CD14-positive monocyte (primary cell): ENCODE measurements around the gene FAM98C. TPM values are rescaled to one million over a fixed set of nuclear protein-coding genes. Genes with fewer than 3 reads are reported as not detected.

Experiments used
- DNase-seq, 3 donors: peaks; one replicate each; pipeline ENCODE4 v3.0.0-alpha.2; 2011 to 2022
- H2AFZ ChIP-seq: 2 replicates; pipeline ENCODE4 v1.6.0; 2012; ENCODE audit warnings: mild to moderate bottlenecking, low read depth, low read length, inconsistent platforms; ENCODE audit not compliant: insufficient read depth, poor library complexity, severe bottlenecking
- H3K27ac ChIP-seq, 2 donors: 1 replicate in 1 of 2; 2 replicates in 1 of 2; pipeline ENCODE4 v1.5.1; 2012 to 2013; ENCODE audit warnings: low read length in 2 of 2, control low read depth in 1 of 2, inconsistent platforms in 1 of 2, low read depth in 1 of 2, mild to moderate bottlenecking in 1 of 2
- H3K27me3 ChIP-seq, 2 donors: one replicate each; pipeline versions ENCODE4 v1.6.0 to v1.6.1; 2011 to 2013; ENCODE audit warnings: low read length in 2 of 2; ENCODE audit not compliant: control insufficient read depth in 2 of 2, insufficient read depth in 2 of 2
- H3K36me3 ChIP-seq, 2 donors: replicated peaks in 1 of 2; 1 replicate in 1 of 2; 2 replicates in 1 of 2; pipeline versions ENCODE4 v1.5.1 to v1.6.1; 2012 to 2013; ENCODE audit warnings: low read length in 2 of 2, control low read depth in 1 of 2, inconsistent platforms in 1 of 2, mild to moderate bottlenecking in 1 of 2; ENCODE audit not compliant: insufficient read depth in 2 of 2, control insufficient read depth in 1 of 2
- H3K4me1 ChIP-seq, 2 donors: 1 replicate in 1 of 2; 2 replicates in 1 of 2; pipeline versions ENCODE4 v1.5.1 to v1.6.1; 2012 to 2013; ENCODE audit warnings: low read length in 2 of 2, control low read depth in 1 of 2, inconsistent platforms in 1 of 2, mild to moderate bottlenecking in 1 of 2, moderate library complexity in 1 of 2; ENCODE audit not compliant: insufficient read depth in 2 of 2, control insufficient read depth in 1 of 2
- H3K4me2 ChIP-seq: replicated peaks from 2 replicates; pipeline ENCODE3; 2012; ENCODE audit warnings: low read length, moderate library complexity, mild to moderate bottlenecking; ENCODE audit not compliant: poor library complexity, severe bottlenecking; ENCODE audit errors: extremely low read depth
- H3K4me3 ChIP-seq, 3 experiments: fragments of 200-600 bp in 1 of 3; sonication (generic) in 1 of 3; replicated peaks in 1 of 3; 1 replicate in 2 of 3; 2 replicates in 1 of 3; pipeline ENCODE4 v1.5.1; 2011 to 2013; ENCODE audit warnings: low read length in 3 of 3, mild to moderate bottlenecking in 3 of 3, control low read depth in 2 of 3, low read depth in 2 of 3, inconsistent platforms in 1 of 3, moderate library complexity in 1 of 3
- H3K79me2 ChIP-seq: 2 replicates; pipeline ENCODE4 v1.6.0; 2012; ENCODE audit warnings: mild to moderate bottlenecking, control low read depth, inconsistent platforms, low read length, moderate library complexity; ENCODE audit not compliant: insufficient read depth
- H3K9ac ChIP-seq: 2 replicates; pipeline ENCODE4 v1.6.0; 2017; ENCODE audit warnings: low read length, mild to moderate bottlenecking; ENCODE audit not compliant: insufficient read depth, poor library complexity, severe bottlenecking
- H3K9me3 ChIP-seq, 2 donors: replicated peaks in 1 of 2; 1 replicate in 1 of 2; 2 replicates in 1 of 2; pipeline versions ENCODE4 v1.5.1 to v1.6.1; 2012 to 2013; ENCODE audit warnings: low read length in 2 of 2, control low read depth in 1 of 2; ENCODE audit not compliant: control insufficient read depth in 1 of 2, insufficient read depth in 1 of 2
- H4K20me1 ChIP-seq: 2 replicates; pipeline ENCODE4 v1.6.0; 2012; ENCODE audit warnings: mild to moderate bottlenecking, low read length, control low read depth, moderate library complexity; ENCODE audit not compliant: insufficient read depth
- H3K27ac Mint-ChIP-seq, 7 donors: one replicate each; pipeline ENCODE4 v1.8.0; 2020; ENCODE audit warnings: mild to moderate bottlenecking in 7 of 7, mixed read lengths in 7 of 7, moderate library complexity in 6 of 7, inconsistent platforms in 2 of 7
- H3K27me3 Mint-ChIP-seq, 3 donors: one replicate each; pipeline ENCODE4 v1.8.0; 2021 to 2022; ENCODE audit warnings: low read depth in 3 of 3, mild to moderate bottlenecking in 3 of 3, mixed read lengths in 3 of 3, moderate library complexity in 3 of 3, inconsistent platforms in 1 of 3
- H3K36me3 Mint-ChIP-seq, 2 donors: one replicate each; pipeline ENCODE4 v1.8.0; 2020; ENCODE audit warnings: mixed read lengths in 2 of 2, inconsistent platforms in 1 of 2, mild to moderate bottlenecking in 1 of 2
- H3K4me1 Mint-ChIP-seq: one replicate; pipeline ENCODE4 v1.8.0; 2020; ENCODE audit warnings: mild to moderate bottlenecking, mixed read lengths
- H3K4me3 Mint-ChIP-seq, 2 donors: one replicate each; pipeline ENCODE4 v1.8.0; 2020; ENCODE audit warnings: mild to moderate bottlenecking in 2 of 2, mixed read lengths in 2 of 2, moderate library complexity in 1 of 2
- H3K9me3 Mint-ChIP-seq, 7 donors: one replicate each; pipeline ENCODE4 v1.8.0; 2020 to 2022; ENCODE audit warnings: mixed read lengths in 7 of 7, mild to moderate bottlenecking in 6 of 7, moderate library complexity in 6 of 7, inconsistent platforms in 2 of 7
- CTCF ChIP-seq: fragments of 200-600 bp; IDR thresholded peaks from one replicate; pipeline ENCODE4 v1.8.0; 2022; ENCODE audit warnings: antibody characterized with exemption, mild to moderate bottlenecking
- WGBS: methylation state at CpG from one replicate; pipeline ENCODE4 v1.1.5; 2013; ENCODE audit warnings: missing lambda C conversion rate; ENCODE audit not compliant: insufficient coverage; 5-methylcytosine and 5-hydroxymethylcytosine counted together
- intact Hi-C, 2 donors: fragments of 100-400 bp; cut with micrococcal nuclease; formaldehyde crosslinking; loops; one replicate each; pipeline versions ENCODE4 v1.15.0 to v1.15.1; 2023
- polyA plus RNA-seq, 3 donors: library from polyadenylated mRNA; depleted of rRNA in 1 of 3; unstranded in 2 of 3; stranded (reverse) in 1 of 3; fragments of 300-500 nt in 2 of 3; fragments of >200 nt in 1 of 3; fragmentation: Illumina TruSeq in 2 of 3; gene quantifications; 1 replicate in 2 of 3; 2 replicates in 1 of 3; pipeline ENCODE4 v1.2.3, GENCODE V29; 2012 to 2021

FAM98C gene
- polyA plus RNA-seq, 3 donors: 8.5 to 41.0 (median 12.6) TPM

- Histone ChIP-seq H3K36me3 (peaks cover 20 to 36% of the 10 kb centered on the region in 2 donors), H3K9me3 (no peaks in the 10 kb centered on the region), H3K79me2 (peaks cover 5% of the 10 kb centered on the region), H2AFZ (no peak overlapping the region), H3K4me3 (no peak overlapping the region), H3K4me2 (no peak overlapping the region), H3K27me3 (no peaks in the 10 kb centered on the region), H3K27ac (no peak overlapping the region), H3K4me1 (peaks cover 16 to 19% of the 10 kb centered on the region in 2 donors), H4K20me1 (peaks cover 14% of the 10 kb centered on the region), H3K9ac (no peak overlapping the region)
- no peak for DNase-seq
- Mint-ChIP-seq H3K36me3 (peaks cover 26 to 48% of the 10 kb centered on the region in 2 donors), H3K4me1 (peaks cover 22% of the 10 kb centered on the region), H3K4me3 (no peak overlapping the region), H3K27ac (peak overlapping the region in 5 of 7 donors; percentile 15 to 58 (median 50)), H3K27me3 (peaks cover 3 to 4% (median 3%) of the 10 kb centered on the region in 3 donors), H3K9me3 (peaks cover 0 to 4% (median 0%) of the 10 kb centered on the region in 7 donors)
- no peak for TF ChIP-seq CTCF
- intact Hi-C loops: loop anchor here (5.0 to 10.0 kb wide), 5 partner anchors 102 to 530 kb away; partner anchors contain the start of genes MRPS12 (in 1 of the 2) and SARS2 (in 1 of the 2)
- no CpG with 5 or more reads among the region's 6 CpGs for WGBS
Measured at GRCh38 chr19:38404858-38405257, 2.0 kb downstream of the FAM98C start.

DNA sequence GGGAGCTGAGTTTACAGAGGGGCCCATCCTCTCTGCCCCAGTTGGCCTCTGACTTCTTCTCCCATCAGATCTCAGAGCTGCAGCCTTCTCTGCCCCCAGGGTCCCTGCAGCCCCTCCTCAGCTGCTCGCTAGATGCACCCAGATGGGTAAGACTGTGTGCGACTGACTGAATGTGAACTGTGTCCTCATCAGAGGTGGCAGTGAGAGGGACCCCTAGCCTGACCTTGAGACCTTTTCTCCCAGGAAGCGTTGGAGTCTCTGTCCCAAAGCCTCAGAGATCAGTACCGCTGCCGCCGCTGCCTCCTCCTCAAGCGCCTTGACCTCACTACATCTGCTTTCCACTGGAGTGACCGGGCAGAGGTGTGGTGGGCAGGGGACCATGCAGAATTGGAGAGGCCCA, 2.4 kb downstream of the FAM98C start:
- Histone ChIP-seq H2AFZ (no peak overlapping the region), H3K4me2 (no peak overlapping the region), H3K9ac (no peak overlapping the region), H3K36me3 (peaks cover 24 to 40% of the 10 kb centered on the region in 2 donors), H4K20me1 (peaks cover 17% of the 10 kb centered on the region), H3K4me3 (no peak overlapping the region), H3K27me3 (no peaks in the 10 kb centered on the region), H3K9me3 (no peaks in the 10 kb centered on the region), H3K27ac (no peak overlapping the region), H3K79me2 (peaks cover 5% of the 10 kb centered on the region), H3K4me1 (peaks cover 18 to 20% of the 10 kb centered on the region in 2 donors)
- Mint-ChIP-seq H3K4me1 (peaks cover 26% of the 10 kb centered on the region), H3K27ac (peak overlapping the region in 2 of 7 donors; percentile 36 to 50), H3K36me3 (peaks cover 30 to 52% of the 10 kb centered on the region in 2 donors), H3K9me3 (peaks cover 0 to 5% (median 0%) of the 10 kb centered on the region in 7 donors), H3K4me3 (no peak overlapping the region), H3K27me3 (peaks cover under 1 to 3% (median 1%) of the 10 kb centered on the region in 3 donors)
- intact Hi-C loops: loop anchor here (10.0 kb wide), 2 partner anchors 520 to 530 kb away; partner anchors contain the start of genes MRPS12 (in 1 of the 2) and SARS2 (in 1 of the 2)
- no peak for DNase-seq
- no peak for TF ChIP-seq CTCF
- 93% methylated on average over 3 of the region's 8 CpGs for WGBS
